ENCODE results near the gene GCGR. TPM values are rescaled to one million over a fixed set of nuclear protein-coding genes. Genes with fewer than 3 reads are reported as not detected.

The GCGR gene
- total RNA-seq, 1 donor from 2014 or later, result not detected

GRCh38 chr17:81845361-81845760, 41.4 kb downstream of the GCGR start:
- intact Hi-C loops (cut with DNase I), result no loop called here
- ATAC-seq (no peak), DNase-seq (no peak)
- Histone ChIP-seq H3K4me3 (no peak overlapping the region), H3K4me1 (no peaks in the 10 kb centered on the region), H3K36me3 (peaks cover 81% of the 10 kb centered on the region), H3K27ac (no peak overlapping the region), H3K27me3 (ENCODE audit: low read depth) (no peaks in the 10 kb centered on the region), H3K9me3 (no peaks in the 10 kb centered on the region)
- TF ChIP-seq CTCF (IDR thresholded peaks at IDR 0.05), result no peak

GRCh38 chr17:81845881-81846742, 42.2 kb downstream of the GCGR start:
- H3K9me3 ChIP-seq, result no peaks in the 10 kb centered on the region
- no peak overlapping the region for H3K4me3 ChIP-seq
- H3K36me3 ChIP-seq, result peaks cover 88% of the 10 kb centered on the region
- no peak overlapping the region for H3K27ac ChIP-seq
- TF ChIP-seq CTCF (IDR thresholded peaks at IDR 0.05), result no peak
- ATAC-seq, result no peak
- intact Hi-C loops (cut with DNase I), result no loop called here
- no peak for DNase-seq
- no peaks in the 10 kb centered on the region for H3K4me1 ChIP-seq
- H3K27me3 ChIP-seq (ENCODE audit: low read depth), result no peaks in the 10 kb centered on the region

GRCh38 chr17:81846743-81847689, 43.1 kb downstream of the GCGR start:
- peaks cover 97% of the 10 kb centered on the region for H3K36me3 ChIP-seq
- intact Hi-C loops (cut with DNase I), result no loop called here

GRCh38 chr17:81849457-81849856, 45.5 kb downstream of the GCGR start:
- no peaks in the 10 kb centered on the region for H3K9me3 ChIP-seq
- TF ChIP-seq CTCF (IDR thresholded peaks at IDR 0.05), result no peak
- no peaks in the 10 kb centered on the region for H3K4me1 ChIP-seq
- DNase-seq (no peak), ATAC-seq (no peak)
- intact Hi-C loops (cut with DNase I), result no loop called here
- no peak overlapping the region for H3K4me3 ChIP-seq
- H3K36me3 ChIP-seq, result peaks cover 99% of the 10 kb centered on the region
- no peaks in the 10 kb centered on the region for H3K27me3 ChIP-seq (ENCODE audit: low read depth)
- H3K27ac ChIP-seq, result no peak overlapping the region

More at GRCh38 chr17:81846743-81847689, 43.1 kb downstream of the GCGR start:
- DNase-seq, result no peak
- no peak overlapping the region for H3K4me3 ChIP-seq
- H3K4me1 ChIP-seq, result no peaks in the 10 kb centered on the region
- no peak overlapping the region for H3K27ac ChIP-seq
- H3K9me3 ChIP-seq, result no peaks in the 10 kb centered on the region
- ATAC-seq, result peak in 1 of 2 donors; percentile 61
- no peaks in the 10 kb centered on the region for H3K27me3 ChIP-seq (ENCODE audit: low read depth)
- no peak for TF ChIP-seq CTCF (IDR thresholded peaks at IDR 0.05)

GRCh38 chr17:81851423-81851822, 47.5 kb downstream of the GCGR start:
- Histone ChIP-seq H3K27me3 (ENCODE audit: low read depth) (no peaks in the 10 kb centered on the region), H3K4me3 (no peak overlapping the region), H3K4me1 (no peaks in the 10 kb centered on the region), H3K9me3 (no peaks in the 10 kb centered on the region), H3K27ac (no peak overlapping the region), H3K36me3 (peaks cover 96% of the 10 kb centered on the region)
- no peak for TF ChIP-seq CTCF (IDR thresholded peaks at IDR 0.05)
- ATAC-seq (no peak), DNase-seq (no peak)
- intact Hi-C loops (cut with DNase I), result no loop called here

Data from lower lobe of right lung (tissue), 2 donors.